ENCODE results near the gene UNC13B. TPM values are rescaled to one million over a fixed set of nuclear protein-coding genes. Genes with fewer than 3 reads are reported as not detected.

Gene UNC13B
- total and polyA plus RNA-seq, 2 of the 13 experiments (the other 11 are each of a cell fraction or from before 2014, with no cell fraction given) = 14.0 to 18.3 TPM

DNA sequence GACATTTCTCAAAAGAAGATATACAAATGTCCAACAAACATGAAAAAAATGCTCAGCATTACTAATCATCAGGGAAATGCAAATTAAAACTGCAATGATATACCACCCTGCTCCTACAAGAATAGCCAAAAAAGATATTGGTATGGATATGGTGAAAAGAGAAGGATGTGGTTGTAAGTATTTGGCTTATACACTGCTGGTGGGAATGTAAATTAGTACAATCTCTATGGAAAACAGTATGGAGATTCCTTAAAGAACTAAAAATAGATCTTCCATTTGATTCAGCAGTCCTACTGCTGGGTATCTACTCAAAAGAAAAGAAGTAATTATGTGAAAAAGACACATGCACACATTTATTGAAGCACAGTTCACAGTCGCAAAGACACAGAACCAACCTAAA is 260.5 kb downstream of the UNC13B start (continued):
- TF ChIP-seq ZNF101 (CRISPR knock-in tag; IDR thresholded peaks at IDR 0.05; ENCODE audit: borderline replicate concordance, low read depth) (no peak), ZNF550 (CRISPR knock-in tag; IDR thresholded peaks at IDR 0.05; ENCODE audit: borderline replicate concordance) (no peak), SNAI1 (CRISPR knock-in tag; IDR thresholded peaks at IDR 0.05; ENCODE audit: borderline replicate concordance) (no peak), REPIN1 (CRISPR knock-in tag; IDR thresholded peaks at IDR 0.05; ENCODE audit: borderline replicate concordance, low read depth) (no peak), MIER2 (CRISPR knock-in tag; IDR thresholded peaks at IDR 0.05) (no peak), BORCS8-MEF2B (CRISPR knock-in tag; IDR thresholded peaks at IDR 0.05) (no peak), SMARCC2 (IDR thresholded peaks at IDR 0.05) (no peak)
- TF ChIP-seq, protein P1, sequence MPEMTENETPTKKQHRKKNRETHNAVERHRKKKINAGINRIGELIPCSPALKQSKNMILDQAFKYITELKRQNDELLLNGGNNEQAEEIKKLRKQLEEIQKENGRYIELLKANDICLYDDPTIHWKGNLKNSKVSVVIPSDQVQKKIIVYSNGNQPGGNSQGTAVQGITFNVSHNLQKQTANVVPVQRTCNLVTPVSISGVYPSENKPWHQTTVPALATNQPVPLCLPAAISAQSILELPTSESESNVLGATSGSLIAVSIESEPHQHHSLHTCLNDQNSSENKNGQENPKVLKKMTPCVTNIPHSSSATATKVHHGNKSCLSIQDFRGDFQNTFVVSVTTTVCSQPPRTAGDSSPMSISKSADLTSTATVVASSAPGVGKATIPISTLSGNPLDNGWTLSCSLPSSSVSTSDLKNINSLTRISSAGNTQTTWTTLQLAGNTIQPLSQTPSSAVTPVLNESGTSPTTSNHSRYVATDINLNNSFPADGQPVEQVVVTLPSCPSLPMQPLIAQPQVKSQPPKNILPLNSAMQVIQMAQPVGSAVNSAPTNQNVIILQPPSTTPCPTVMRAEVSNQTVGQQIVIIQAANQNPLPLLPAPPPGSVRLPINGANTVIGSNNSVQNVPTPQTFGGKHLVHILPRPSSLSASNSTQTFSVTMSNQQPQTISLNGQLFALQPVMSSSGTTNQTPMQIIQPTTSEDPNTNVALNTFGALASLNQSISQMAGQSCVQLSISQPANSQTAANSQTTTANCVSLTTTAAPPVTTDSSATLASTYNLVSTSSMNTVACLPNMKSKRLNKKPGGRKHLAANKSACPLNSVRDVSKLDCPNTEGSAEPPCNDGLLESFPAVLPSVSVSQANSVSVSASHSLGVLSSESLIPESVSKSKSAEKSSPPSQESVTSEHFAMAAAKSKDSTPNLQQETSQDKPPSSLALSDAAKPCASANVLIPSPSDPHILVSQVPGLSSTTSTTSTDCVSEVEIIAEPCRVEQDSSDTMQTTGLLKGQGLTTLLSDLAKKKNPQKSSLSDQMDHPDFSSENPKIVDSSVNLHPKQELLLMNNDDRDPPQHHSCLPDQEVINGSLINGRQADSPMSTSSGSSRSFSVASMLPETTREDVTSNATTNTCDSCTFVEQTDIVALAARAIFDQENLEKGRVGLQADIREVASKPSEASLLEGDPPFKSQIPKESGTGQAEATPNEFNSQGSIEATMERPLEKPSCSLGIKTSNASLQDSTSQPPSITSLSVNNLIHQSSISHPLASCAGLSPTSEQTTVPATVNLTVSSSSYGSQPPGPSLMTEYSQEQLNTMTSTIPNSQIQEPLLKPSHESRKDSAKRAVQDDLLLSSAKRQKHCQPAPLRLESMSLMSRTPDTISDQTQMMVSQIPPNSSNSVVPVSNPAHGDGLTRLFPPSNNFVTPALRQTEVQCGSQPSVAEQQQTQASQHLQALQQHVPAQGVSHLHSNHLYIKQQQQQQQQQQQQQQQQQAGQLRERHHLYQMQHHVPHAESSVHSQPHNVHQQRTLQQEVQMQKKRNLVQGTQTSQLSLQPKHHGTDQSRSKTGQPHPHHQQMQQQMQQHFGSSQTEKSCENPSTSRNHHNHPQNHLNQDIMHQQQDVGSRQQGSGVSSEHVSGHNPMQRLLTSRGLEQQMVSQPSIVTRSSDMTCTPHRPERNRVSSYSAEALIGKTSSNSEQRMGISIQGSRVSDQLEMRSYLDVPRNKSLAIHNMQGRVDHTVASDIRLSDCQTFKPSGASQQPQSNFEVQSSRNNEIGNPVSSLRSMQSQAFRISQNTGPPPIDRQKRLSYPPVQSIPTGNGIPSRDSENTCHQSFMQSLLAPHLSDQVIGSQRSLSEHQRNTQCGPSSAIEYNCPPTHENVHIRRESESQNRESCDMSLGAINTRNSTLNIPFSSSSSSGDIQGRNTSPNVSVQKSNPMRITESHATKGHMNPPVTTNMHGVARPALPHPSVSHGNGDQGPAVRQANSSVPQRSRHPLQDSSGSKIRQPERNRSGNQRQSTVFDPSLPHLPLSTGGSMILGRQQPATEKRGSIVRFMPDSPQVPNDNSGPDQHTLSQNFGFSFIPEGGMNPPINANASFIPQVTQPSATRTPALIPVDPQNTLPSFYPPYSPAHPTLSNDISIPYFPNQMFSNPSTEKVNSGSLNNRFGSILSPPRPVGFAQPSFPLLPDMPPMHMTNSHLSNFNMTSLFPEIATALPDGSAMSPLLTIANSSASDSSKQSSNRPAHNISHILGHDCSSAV (CRISPR knock-in tag; IDR thresholded peaks at IDR 0.05; ENCODE audit: borderline replicate concordance) = no peak
